H9 (cell line): ENCODE measurements around the gene TUT4. TPM values are rescaled to one million over a fixed set of nuclear protein-coding genes. Genes with fewer than 3 reads are reported as not detected.

Experiments
- DNase-seq: peaks from one replicate; pipeline ENCODE4 v3.0.0-alpha.2; 2017
- H2AFZ ChIP-seq: one replicate; pipeline ENCODE4 v1.6.1; 2013; ENCODE audit warnings: mild to moderate bottlenecking, low read length, control low read depth, moderate library complexity
- H2AK5ac ChIP-seq: 2 replicates; pipeline ENCODE4 v1.6.1; 2013; ENCODE audit warnings: low read length, control low read depth, mixed read lengths; ENCODE audit not compliant: insufficient read length
- H2BK120ac ChIP-seq: one replicate; pipeline ENCODE4 v1.6.1; 2013; ENCODE audit warnings: low read depth, mild to moderate bottlenecking, low read length, control low read depth, inconsistent platforms; ENCODE audit not compliant: poor library complexity, severe bottlenecking
- H2BK12ac ChIP-seq: 2 replicates; pipeline ENCODE4 v1.6.1; 2013; ENCODE audit warnings: low read length, control low read depth, mixed read lengths, low read depth; ENCODE audit not compliant: insufficient read length
- H2BK15ac ChIP-seq: 2 replicates; pipeline ENCODE4 v1.6.1; 2013; ENCODE audit warnings: low read depth, low read length, control low read depth
- H2BK20ac ChIP-seq: one replicate; pipeline ENCODE4 v1.6.1; 2013; ENCODE audit warnings: low read depth, mild to moderate bottlenecking, low read length, control low read depth, inconsistent platforms; ENCODE audit not compliant: poor library complexity, severe bottlenecking
- H2BK5ac ChIP-seq: 2 replicates; pipeline ENCODE4 v1.6.1; 2013; ENCODE audit warnings: low read length, control low read depth, mixed read lengths; ENCODE audit not compliant: insufficient read length
- H3K14ac ChIP-seq: 2 replicates; pipeline ENCODE4 v1.6.1; 2013; ENCODE audit warnings: low read length, control low read depth; ENCODE audit not compliant: insufficient read depth
- H3K18ac ChIP-seq: 2 replicates; pipeline ENCODE4 v1.6.1; 2013; ENCODE audit warnings: low read depth, mild to moderate bottlenecking, mixed read lengths, low read length, control low read depth; ENCODE audit not compliant: insufficient read length
- H3K23ac ChIP-seq: 2 replicates; pipeline ENCODE4 v1.6.1; 2013; ENCODE audit warnings: low read length, control low read depth, mixed read lengths, low read depth; ENCODE audit not compliant: insufficient read length
- H3K23me2 ChIP-seq: 2 replicates; pipeline ENCODE4 v1.6.1; 2013; ENCODE audit warnings: low read depth, mild to moderate bottlenecking, mixed read lengths, low read length, control low read depth; ENCODE audit not compliant: insufficient read length, poor library complexity, severe bottlenecking
- H3K27ac ChIP-seq: 2 replicates; pipeline ENCODE4 v1.5.1; 2013; ENCODE audit warnings: low read length, control low read depth, mixed read lengths, low read depth; ENCODE audit not compliant: insufficient read length
- H3K27me3 ChIP-seq: 2 replicates; pipeline ENCODE4 v1.6.1; 2013; ENCODE audit warnings: low read length, control low read depth, inconsistent platforms; ENCODE audit not compliant: insufficient read depth
- H3K4ac ChIP-seq: 2 replicates; pipeline ENCODE4 v1.6.1; 2013; ENCODE audit warnings: low read depth, mild to moderate bottlenecking, control low read depth, inconsistent platforms, low read length, moderate library complexity
- H3K4me1 ChIP-seq: 2 replicates; pipeline ENCODE4 v1.6.1; 2013; ENCODE audit warnings: low read length, control low read depth, inconsistent platforms; ENCODE audit not compliant: insufficient read depth
- H3K4me2 ChIP-seq: 2 replicates; pipeline ENCODE4 v1.6.1; 2013; ENCODE audit warnings: low read length, control low read depth, mixed read lengths; ENCODE audit not compliant: insufficient read length, insufficient read depth
- H3K56ac ChIP-seq: 2 replicates; pipeline ENCODE4 v1.6.1; 2013; ENCODE audit warnings: low read depth, mild to moderate bottlenecking, mixed read lengths, low read length, control low read depth; ENCODE audit not compliant: insufficient read length
- H3K79me1 ChIP-seq: 2 replicates; pipeline ENCODE4 v1.6.1; 2013; ENCODE audit warnings: low read depth, mild to moderate bottlenecking, moderate library complexity, low read length, control low read depth, inconsistent platforms; ENCODE audit not compliant: insufficient read depth, poor library complexity, severe bottlenecking
- H3K79me2 ChIP-seq: 2 replicates; pipeline ENCODE4 v1.6.1; 2013; ENCODE audit warnings: low read length, control low read depth, inconsistent platforms; ENCODE audit not compliant: insufficient read depth
- H3K9ac ChIP-seq: 2 replicates; pipeline ENCODE4 v1.6.1; 2013; ENCODE audit warnings: low read length, control low read depth, mixed read lengths; ENCODE audit not compliant: insufficient read length; ENCODE audit errors: extremely low read depth
- H3K9me3 ChIP-seq: one replicate; pipeline ENCODE4 v1.6.1; 2013; ENCODE audit warnings: low read depth, low read length, inconsistent platforms; ENCODE audit not compliant: control insufficient read depth
- H3T11ph ChIP-seq: one replicate; pipeline ENCODE4 v1.6.1; 2013; ENCODE audit warnings: mild to moderate bottlenecking, low read length, control low read depth, inconsistent platforms
- H4K20me1 ChIP-seq: one replicate; pipeline ENCODE4 v1.6.1; 2013; ENCODE audit not compliant: control insufficient read depth, insufficient read length, insufficient read depth
- H4K5ac ChIP-seq: 2 replicates; pipeline ENCODE4 v1.6.1; 2013; ENCODE audit warnings: low read depth, mild to moderate bottlenecking, mixed read lengths, low read length, control low read depth; ENCODE audit not compliant: insufficient read length
- H4K8ac ChIP-seq: replicated peaks from 2 replicates; pipeline ENCODE4 v1.6.1; 2013; ENCODE audit warnings: low read length, control low read depth, mixed read lengths, low read depth; ENCODE audit not compliant: insufficient read length
- H4K91ac ChIP-seq: 2 replicates; pipeline ENCODE4 v1.6.1; 2013; ENCODE audit warnings: low read depth, mild to moderate bottlenecking, moderate library complexity, mixed read lengths, low read length, control low read depth; ENCODE audit not compliant: insufficient read length
- H3K27ac Mint-ChIP-seq, 3 experiments: 2 replicates in 2 of 3; 3 replicates in 1 of 3; pipeline ENCODE4 v1.8.0; 2020 to 2021; ENCODE audit warnings: mixed read lengths in 3 of 3, mild to moderate bottlenecking in 1 of 3, moderate library complexity in 1 of 3
- H3K27me3 Mint-ChIP-seq: 2 replicates; pipeline ENCODE4 v1.8.0; 2021; ENCODE audit warnings: low read depth, mild to moderate bottlenecking, moderate library complexity, mixed read lengths
- H3K36me3 Mint-ChIP-seq, 3 experiments: 2 replicates in 2 of 3; 3 replicates in 1 of 3; pipeline ENCODE4 v1.8.0; 2020 to 2021; ENCODE audit warnings: low read depth in 3 of 3, mixed read lengths in 3 of 3; ENCODE audit not compliant: insufficient read depth in 1 of 3
- H3K4me1 Mint-ChIP-seq, 2 experiments: 2 replicates each; pipeline ENCODE4 v1.8.0; 2020; ENCODE audit warnings: mixed read lengths in 2 of 2
- H3K4me3 Mint-ChIP-seq, 2 experiments: 2 replicates in 1 of 2; 3 replicates in 1 of 2; pipeline ENCODE4 v1.8.0; 2020 to 2021; ENCODE audit warnings: mild to moderate bottlenecking in 2 of 2, mixed read lengths in 2 of 2, moderate library complexity in 1 of 2
- H3K9me3 Mint-ChIP-seq, 2 experiments: 2 replicates in 1 of 2; 3 replicates in 1 of 2; pipeline ENCODE4 v1.8.0; 2020; ENCODE audit warnings: mild to moderate bottlenecking in 2 of 2, mixed read lengths in 2 of 2, moderate library complexity in 1 of 2
- WGBS: extraction: QIAGEN DNeasy Blood & Tissue Kit; methylation state at CpG from one replicate; pipeline ENCODE4 v1.1.7; 2013; ENCODE audit warnings: missing lambda C conversion rate, low lambda C conversion rate, mixed read lengths; ENCODE audit not compliant: insufficient read length; ENCODE audit errors: extremely low coverage; 5-methylcytosine and 5-hydroxymethylcytosine counted together
- total RNA-seq: library from RNA; stranded (reverse); gene quantifications from 2 replicates; pipeline ENCODE4 v1.2.1, GENCODE V29; 2021
- TF ChIP-seq, protein P1 (sequence below): fragments of 200-600 bp; sonication (generic); conservative IDR thresholded peaks from 3 replicates; pipeline ENCODE4 v1.8.0; 2021; ENCODE audit warnings: antibody characterized with exemption, mild to moderate bottlenecking

TUT4 gene
- total RNA-seq, 1 experiment from 2014 or later = 59.3 TPM

DNA sequence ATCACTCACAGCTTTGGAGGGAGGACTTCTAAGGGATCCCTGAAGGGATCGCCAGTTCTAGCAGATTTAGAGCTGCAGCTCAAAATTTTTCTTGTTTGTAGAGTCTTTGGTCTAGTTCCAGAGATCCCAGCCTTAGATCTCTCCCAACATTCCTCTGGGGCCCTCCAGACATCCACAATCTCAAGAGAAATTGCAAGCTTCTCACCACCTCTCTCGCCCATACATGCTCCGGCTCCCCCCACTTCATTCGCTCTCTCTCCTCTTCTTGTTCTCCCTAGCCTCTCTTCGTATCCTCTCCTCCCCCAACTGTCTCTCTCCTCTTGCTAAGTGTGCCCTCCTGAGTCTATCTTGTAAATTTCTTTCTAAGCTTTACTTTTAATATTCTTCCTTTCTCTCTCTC is 15.1 kb upstream of the TUT4 start:
- Histone ChIP-seq H3K14ac (no peak overlapping the region), H3K23me2 (no peaks in the 10 kb centered on the region), H2BK5ac (no peak overlapping the region), H2BK120ac (no peak overlapping the region), H3K4me1 (no peaks in the 10 kb centered on the region), H3K79me2 (no peaks in the 10 kb centered on the region), H3K9me3 (no peaks in the 10 kb centered on the region), H3K56ac (no peak overlapping the region), H3T11ph (no peak overlapping the region), H3K23ac (no peak overlapping the region), H2BK20ac (no peak overlapping the region), H4K5ac (no peak overlapping the region), H3K79me1 (no peaks in the 10 kb centered on the region), H3K18ac (no peak overlapping the region), H3K4ac (no peak overlapping the region), H2AK5ac (no peak overlapping the region), H2BK15ac (no peak overlapping the region), H4K8ac (no peak overlapping the region), H3K9ac (no peak overlapping the region), H4K20me1 (no peaks in the 10 kb centered on the region), H3K4me2 (no peak overlapping the region), H2AFZ (no peak overlapping the region), H4K91ac (no peak overlapping the region), H2BK12ac (no peak overlapping the region), H3K27me3 (no peaks in the 10 kb centered on the region), H3K27ac (no peak overlapping the region)
- no peak overlapping the region for H3K27ac Mint-ChIP-seq
- no peaks in the 10 kb centered on the region; a peak in 1 of 7 replicates for H3K36me3 Mint-ChIP-seq
- no peak for DNase-seq
- H3K4me1 Mint-ChIP-seq = peaks cover 13 to 16% of the 10 kb centered on the region in 2 experiments
- peaks cover 2% of the 10 kb centered on the region for H3K27me3 Mint-ChIP-seq
- TF ChIP-seq, protein P1, sequence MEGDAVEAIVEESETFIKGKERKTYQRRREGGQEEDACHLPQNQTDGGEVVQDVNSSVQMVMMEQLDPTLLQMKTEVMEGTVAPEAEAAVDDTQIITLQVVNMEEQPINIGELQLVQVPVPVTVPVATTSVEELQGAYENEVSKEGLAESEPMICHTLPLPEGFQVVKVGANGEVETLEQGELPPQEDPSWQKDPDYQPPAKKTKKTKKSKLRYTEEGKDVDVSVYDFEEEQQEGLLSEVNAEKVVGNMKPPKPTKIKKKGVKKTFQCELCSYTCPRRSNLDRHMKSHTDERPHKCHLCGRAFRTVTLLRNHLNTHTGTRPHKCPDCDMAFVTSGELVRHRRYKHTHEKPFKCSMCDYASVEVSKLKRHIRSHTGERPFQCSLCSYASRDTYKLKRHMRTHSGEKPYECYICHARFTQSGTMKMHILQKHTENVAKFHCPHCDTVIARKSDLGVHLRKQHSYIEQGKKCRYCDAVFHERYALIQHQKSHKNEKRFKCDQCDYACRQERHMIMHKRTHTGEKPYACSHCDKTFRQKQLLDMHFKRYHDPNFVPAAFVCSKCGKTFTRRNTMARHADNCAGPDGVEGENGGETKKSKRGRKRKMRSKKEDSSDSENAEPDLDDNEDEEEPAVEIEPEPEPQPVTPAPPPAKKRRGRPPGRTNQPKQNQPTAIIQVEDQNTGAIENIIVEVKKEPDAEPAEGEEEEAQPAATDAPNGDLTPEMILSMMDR = no peak
- H3K9me3 Mint-ChIP-seq = no peaks in the 10 kb centered on the region
- no peak overlapping the region; a peak in 1 of 5 replicates for H3K4me3 Mint-ChIP-seq
- no CpG with 5 or more reads among the region's 5 CpGs for WGBS
